ENCODE data around the gene BORCS6.

DNA sequence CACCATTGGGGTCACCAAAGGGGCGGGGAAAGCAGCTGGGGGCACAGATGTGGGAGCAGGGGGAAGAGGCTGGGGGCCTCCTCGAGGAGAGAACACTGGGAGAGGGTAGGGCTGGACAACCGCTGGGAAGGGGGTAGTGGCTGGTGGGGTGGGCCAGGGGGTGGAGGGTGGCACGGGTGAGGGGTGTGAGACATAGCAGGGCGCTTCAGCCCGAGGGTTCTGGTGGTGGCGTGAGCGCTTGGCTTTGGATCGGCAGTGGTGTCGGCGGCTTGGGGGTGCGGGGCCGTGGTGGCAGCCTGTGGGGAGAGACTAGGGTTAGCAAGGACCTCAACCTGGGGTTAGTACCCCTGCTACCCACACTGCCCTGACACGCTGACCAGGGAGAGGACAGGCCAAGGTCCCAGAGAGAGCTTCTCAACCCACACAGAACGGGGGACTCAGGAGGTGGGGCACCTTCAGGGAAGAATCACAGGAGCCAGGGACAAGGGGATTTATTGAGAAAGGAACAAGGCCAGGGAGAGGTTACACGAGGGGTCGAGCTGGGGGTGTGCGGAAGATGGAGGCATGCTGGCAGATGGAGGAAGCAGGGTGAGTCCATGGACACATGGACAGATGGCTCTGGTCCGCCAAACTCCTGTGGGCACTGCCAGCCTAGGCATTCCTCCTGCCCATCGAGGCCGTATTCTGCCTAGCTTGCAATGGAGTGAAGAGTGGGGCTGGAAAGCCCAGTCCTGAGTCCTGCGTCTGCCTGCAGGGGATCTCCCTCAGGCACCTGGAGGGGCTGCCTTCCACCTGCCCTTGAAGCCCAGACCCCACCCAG lies 46.2 kb downstream of the BORCS6 start:
- TF ChIP-seq SP1 (IDR thresholded peaks at IDR 0.05): no peak
- TF ChIP-seq, protein P1, sequence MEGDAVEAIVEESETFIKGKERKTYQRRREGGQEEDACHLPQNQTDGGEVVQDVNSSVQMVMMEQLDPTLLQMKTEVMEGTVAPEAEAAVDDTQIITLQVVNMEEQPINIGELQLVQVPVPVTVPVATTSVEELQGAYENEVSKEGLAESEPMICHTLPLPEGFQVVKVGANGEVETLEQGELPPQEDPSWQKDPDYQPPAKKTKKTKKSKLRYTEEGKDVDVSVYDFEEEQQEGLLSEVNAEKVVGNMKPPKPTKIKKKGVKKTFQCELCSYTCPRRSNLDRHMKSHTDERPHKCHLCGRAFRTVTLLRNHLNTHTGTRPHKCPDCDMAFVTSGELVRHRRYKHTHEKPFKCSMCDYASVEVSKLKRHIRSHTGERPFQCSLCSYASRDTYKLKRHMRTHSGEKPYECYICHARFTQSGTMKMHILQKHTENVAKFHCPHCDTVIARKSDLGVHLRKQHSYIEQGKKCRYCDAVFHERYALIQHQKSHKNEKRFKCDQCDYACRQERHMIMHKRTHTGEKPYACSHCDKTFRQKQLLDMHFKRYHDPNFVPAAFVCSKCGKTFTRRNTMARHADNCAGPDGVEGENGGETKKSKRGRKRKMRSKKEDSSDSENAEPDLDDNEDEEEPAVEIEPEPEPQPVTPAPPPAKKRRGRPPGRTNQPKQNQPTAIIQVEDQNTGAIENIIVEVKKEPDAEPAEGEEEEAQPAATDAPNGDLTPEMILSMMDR (IDR thresholded peaks at IDR 0.05; ENCODE audit: low read depth, low read length, missing input control): no peak
- TF ChIP-seq, protein P2, sequence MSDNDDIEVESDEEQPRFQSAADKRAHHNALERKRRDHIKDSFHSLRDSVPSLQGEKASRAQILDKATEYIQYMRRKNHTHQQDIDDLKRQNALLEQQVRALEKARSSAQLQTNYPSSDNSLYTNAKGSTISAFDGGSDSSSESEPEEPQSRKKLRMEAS (IDR thresholded peaks at IDR 0.05): no peak
- TF ChIP-seq GABPA (IDR thresholded peaks at IDR 0.05 in 1 of 2, conservative IDR thresholded peaks at IDR 0.05 in 1 of 2): no peak
- TF ChIP-seq, protein P3, sequence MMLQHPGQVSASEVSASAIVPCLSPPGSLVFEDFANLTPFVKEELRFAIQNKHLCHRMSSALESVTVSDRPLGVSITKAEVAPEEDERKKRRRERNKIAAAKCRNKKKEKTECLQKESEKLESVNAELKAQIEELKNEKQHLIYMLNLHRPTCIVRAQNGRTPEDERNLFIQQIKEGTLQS (IDR thresholded peaks at IDR 0.05): no peak
- no peak for TF ChIP-seq RXRA (IDR thresholded peaks at IDR 0.05)
- TF ChIP-seq, protein P4, sequence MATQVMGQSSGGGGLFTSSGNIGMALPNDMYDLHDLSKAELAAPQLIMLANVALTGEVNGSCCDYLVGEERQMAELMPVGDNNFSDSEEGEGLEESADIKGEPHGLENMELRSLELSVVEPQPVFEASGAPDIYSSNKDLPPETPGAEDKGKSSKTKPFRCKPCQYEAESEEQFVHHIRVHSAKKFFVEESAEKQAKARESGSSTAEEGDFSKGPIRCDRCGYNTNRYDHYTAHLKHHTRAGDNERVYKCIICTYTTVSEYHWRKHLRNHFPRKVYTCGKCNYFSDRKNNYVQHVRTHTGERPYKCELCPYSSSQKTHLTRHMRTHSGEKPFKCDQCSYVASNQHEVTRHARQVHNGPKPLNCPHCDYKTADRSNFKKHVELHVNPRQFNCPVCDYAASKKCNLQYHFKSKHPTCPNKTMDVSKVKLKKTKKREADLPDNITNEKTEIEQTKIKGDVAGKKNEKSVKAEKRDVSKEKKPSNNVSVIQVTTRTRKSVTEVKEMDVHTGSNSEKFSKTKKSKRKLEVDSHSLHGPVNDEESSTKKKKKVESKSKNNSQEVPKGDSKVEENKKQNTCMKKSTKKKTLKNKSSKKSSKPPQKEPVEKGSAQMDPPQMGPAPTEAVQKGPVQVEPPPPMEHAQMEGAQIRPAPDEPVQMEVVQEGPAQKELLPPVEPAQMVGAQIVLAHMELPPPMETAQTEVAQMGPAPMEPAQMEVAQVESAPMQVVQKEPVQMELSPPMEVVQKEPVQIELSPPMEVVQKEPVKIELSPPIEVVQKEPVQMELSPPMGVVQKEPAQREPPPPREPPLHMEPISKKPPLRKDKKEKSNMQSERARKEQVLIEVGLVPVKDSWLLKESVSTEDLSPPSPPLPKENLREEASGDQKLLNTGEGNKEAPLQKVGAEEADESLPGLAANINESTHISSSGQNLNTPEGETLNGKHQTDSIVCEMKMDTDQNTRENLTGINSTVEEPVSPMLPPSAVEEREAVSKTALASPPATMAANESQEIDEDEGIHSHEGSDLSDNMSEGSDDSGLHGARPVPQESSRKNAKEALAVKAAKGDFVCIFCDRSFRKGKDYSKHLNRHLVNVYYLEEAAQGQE (IDR thresholded peaks at IDR 0.05): no peak
- no peak for TF ChIP-seq JUND (IDR thresholded peaks at IDR 0.05)
- no peak for TF ChIP-seq HNF4A (conservative IDR thresholded peaks at IDR 0.05)
- no peak for TF ChIP-seq YY1 (IDR thresholded peaks at IDR 0.05)
- no peak for TF ChIP-seq TAF1 (conservative IDR thresholded peaks at IDR 0.05)
- no peak for TF ChIP-seq RAD21 (IDR thresholded peaks at IDR 0.05)
- no peak for TF ChIP-seq HNF4G (IDR thresholded peaks at IDR 0.05)
- TF ChIP-seq NR2F2 (IDR thresholded peaks at IDR 0.05): no peak

Data from liver (tissue), 3 donors.